Activated naive CD4-positive, alpha-beta T cell treated with anti-CD3 and anti-CD28 coated beads, Interleukin-2, amount 10 ng/mL, durations not matched to agents 7 days and 5 days (primary cell): ENCODE results near the gene GDF15.
"Not testable (repeated sequence)": the region's sequence is repeated elsewhere in the genome, so short reads cannot be mapped to it uniquely, and the experiment has no call there.

Experiments
- CTCF ChIA-PET: fragments of 350-600 bp; sonication (Branson Sonifier 250); formaldehyde crosslinking; loops from one replicate; lab custom pipeline; 2021; ENCODE audit warnings: antibody characterized with exemption; lab: Charles Lee
- DNase-seq: peaks from one replicate; pipeline ENCODE4 v3.0.0-alpha.2; 2020
- H3K27ac Mint-ChIP-seq: one replicate; pipeline ENCODE4 v1.8.0; 2021; ENCODE audit warnings: mild to moderate bottlenecking, moderate library complexity, mixed read lengths
- H3K27me3 Mint-ChIP-seq: one replicate; pipeline ENCODE4 v1.8.0; 2021; ENCODE audit warnings: mild to moderate bottlenecking, mixed read lengths
- H3K36me3 Mint-ChIP-seq: one replicate; pipeline ENCODE4 v1.8.0; 2021; ENCODE audit warnings: mixed read lengths
- H3K4me1 Mint-ChIP-seq: one replicate; pipeline ENCODE4 v1.8.0; 2021; ENCODE audit warnings: mixed read lengths
- H3K4me3 Mint-ChIP-seq: one replicate; pipeline ENCODE4 v1.8.0; 2021; ENCODE audit warnings: mild to moderate bottlenecking, moderate library complexity, mixed read lengths
- H3K9me3 Mint-ChIP-seq: one replicate; pipeline ENCODE4 v1.8.0; 2021; ENCODE audit warnings: mixed read lengths

GDF15 gene

DNA sequence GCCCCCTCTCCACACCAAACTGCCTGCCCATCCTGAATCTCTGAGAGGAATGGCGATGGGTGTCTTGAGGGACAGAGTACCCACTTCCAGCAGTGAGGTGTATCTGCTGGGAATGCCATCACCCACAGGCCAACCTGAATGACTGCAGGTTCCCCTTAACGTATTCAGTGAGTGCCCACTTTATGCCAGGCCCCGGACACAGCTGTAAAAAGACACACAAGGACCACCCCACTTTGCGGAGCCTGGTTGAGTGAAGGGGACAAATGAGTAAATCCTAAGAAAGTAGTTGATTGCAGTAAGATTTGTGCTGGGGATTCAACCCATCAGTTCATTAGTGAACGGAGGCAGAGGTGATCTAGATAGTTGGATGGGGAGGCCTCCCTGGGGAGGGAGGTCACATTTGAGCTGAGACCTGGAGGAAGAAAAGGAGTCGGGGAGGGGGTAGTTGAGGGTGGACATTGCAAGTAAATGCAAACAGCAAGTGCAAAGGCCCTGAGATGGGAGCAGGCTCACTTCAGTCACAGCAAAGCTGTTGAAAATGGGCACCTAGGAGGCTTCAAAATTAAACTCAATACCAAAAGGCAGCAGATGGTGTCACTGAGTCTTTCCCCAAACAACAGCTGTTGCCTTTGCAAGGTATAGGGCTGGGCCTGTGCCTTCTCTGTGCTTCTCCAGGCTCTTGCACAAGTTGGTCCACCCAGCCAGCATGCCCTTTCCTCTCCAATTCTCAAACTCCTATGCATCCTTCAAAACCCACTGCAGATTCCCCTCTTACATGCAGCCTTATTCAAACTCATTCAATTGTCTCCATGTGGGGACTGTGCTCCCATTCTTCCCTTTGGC, 4.3 kb downstream of the GDF15 start:
- Mint-ChIP-seq H3K27ac (no peak overlapping the region), H3K27me3 (peaks cover 97% of the 10 kb centered on the region), H3K9me3 (no peaks in the 10 kb centered on the region), H3K4me3 (no peak overlapping the region), H3K36me3 (no peaks in the 10 kb centered on the region), H3K4me1 (peaks cover 25% of the 10 kb centered on the region)
- CTCF ChIA-PET, result interaction anchor here (1.1 to 7.8 kb wide), 9 partner anchors 10 to 111 kb away, joined by 3 to 96 read pairs (median 8); partner anchors contain the start of gene SSBP4
- DNase-seq, result no peak

DNA sequence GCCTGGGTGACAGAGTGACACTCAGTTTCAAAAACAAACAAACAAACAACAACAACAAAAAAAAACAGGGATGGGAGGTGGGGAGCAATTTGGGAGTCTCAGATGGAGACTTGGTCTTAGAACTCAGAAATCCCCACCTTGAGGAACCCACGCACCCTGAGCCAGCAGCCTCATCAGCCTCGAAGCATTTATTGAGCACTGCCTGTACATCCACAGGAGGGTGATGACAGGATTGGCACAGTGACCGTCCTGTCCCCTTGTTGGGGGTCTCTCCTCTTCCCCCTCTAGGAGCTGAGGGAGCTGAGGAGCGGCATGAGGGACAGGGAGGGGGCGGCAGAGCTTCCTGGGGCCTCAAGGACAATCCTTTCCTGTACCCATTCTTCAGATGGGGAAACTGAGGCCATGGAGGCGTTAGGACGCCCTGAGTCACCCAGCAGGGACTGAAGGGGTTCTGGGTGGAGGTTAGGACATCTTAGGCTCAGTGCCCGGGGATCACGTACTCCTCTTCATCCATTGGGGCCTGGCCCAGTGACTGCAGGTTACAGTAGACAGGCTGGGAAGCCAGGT, 5.6 kb downstream of the GDF15 start:
- Mint-ChIP-seq H3K9me3 (no peaks in the 10 kb centered on the region), H3K27me3 (peaks cover 97% of the 10 kb centered on the region), H3K36me3 (no peaks in the 10 kb centered on the region), H3K27ac (no peak overlapping the region), H3K4me1 (peaks cover 18% of the 10 kb centered on the region), H3K4me3 (no peak overlapping the region)
- no peak for DNase-seq
- CTCF ChIA-PET, result interaction anchor here (1.1 to 7.8 kb wide), 2 partner anchors 20 to 63 kb away, joined by 3 to 96 read pairs; no protein-coding TSS in a partner anchor

DNA sequence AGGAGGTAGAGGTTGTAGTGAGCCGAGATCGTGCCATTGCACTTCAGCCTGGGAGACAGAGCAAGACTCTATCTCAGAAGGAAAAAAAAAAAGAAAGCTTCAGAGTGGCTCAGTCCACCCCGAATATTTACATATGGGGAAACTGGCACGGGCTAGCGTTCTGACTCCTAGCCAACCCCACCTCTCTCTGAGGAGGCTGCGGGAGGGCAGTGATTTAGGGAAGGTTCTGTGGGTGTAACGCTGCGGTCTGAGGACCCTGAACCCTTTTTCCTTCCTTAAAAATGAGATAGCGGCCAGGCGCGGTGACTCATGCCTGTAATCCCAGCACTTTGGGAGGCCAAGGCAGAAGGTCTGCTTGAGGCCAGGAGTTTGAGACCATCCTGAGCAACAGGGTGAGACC, 6.5 kb downstream of the GDF15 start:
- no peaks in the 10 kb centered on the region for H3K36me3 Mint-ChIP-seq
- peaks cover 97% of the 10 kb centered on the region for H3K27me3 Mint-ChIP-seq
- DNase-seq, result no peak
- no peak overlapping the region for H3K27ac Mint-ChIP-seq
- H3K9me3 Mint-ChIP-seq, result no peaks in the 10 kb centered on the region
- H3K4me3 Mint-ChIP-seq, result no peak overlapping the region
- CTCF ChIA-PET, result interaction anchor here (0.6 to 7.8 kb wide), 3 partner anchors 9 to 53 kb away, joined by 3 to 96 read pairs (median 3); no protein-coding TSS in a partner anchor
- peaks cover 16% of the 10 kb centered on the region for H3K4me1 Mint-ChIP-seq

DNA sequence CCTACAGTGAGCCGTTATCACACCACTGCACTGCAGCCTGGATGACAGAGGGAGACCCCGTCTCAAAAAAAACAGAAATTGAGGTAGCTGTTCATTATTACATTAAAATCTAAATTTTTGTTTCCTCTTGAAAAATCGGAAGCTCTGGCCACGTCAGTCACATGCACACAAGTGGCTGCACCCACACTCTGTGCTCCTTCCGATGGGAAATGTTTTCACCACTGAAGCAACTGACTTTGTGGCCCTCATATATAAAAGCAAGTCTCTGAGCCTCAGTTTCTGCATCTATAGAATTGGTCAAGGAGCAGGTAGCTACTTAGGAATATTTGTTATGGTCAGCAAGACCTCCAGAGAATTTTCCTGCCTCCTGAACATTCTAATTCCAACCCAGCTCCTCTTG, 7.0 kb downstream of the GDF15 start:
- DNase-seq, result no peak
- no peak overlapping the region for H3K4me3 Mint-ChIP-seq
- H3K36me3 Mint-ChIP-seq, result no peaks in the 10 kb centered on the region
- H3K9me3 Mint-ChIP-seq, result no peaks in the 10 kb centered on the region
- peaks cover 97% of the 10 kb centered on the region for H3K27me3 Mint-ChIP-seq
- CTCF ChIA-PET, result interaction anchor here (0.6 to 1.1 kb wide), 2 partner anchors 9 to 53 kb away, joined by 3 read pairs; no protein-coding TSS in a partner anchor
- H3K27ac Mint-ChIP-seq, result no peak overlapping the region
- peaks cover 15% of the 10 kb centered on the region for H3K4me1 Mint-ChIP-seq

DNA sequence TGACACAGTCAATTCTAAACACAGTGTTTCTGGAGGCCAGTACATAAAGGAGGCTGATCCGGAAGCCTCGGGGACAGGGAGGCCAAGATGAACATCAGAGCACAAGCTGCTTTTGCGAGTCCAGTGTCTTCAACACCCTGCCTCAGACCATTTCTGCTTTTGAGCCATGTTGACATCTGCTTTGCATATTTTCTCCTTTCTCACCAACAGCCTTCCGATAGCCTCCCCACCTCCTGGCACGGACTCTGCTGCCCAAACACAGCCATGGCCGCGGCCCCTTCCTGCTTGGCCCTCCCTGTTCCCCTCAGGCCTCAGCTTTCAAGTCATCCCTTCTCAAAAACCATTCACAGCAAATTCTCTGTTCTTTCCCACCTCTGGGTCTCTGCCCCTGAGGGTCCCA, 7.9 kb downstream of the GDF15 start:
- CTCF ChIA-PET, result no interaction called here
- H3K9me3 Mint-ChIP-seq, result no peaks in the 10 kb centered on the region
- peaks cover 97% of the 10 kb centered on the region for H3K27me3 Mint-ChIP-seq
- DNase-seq, result no peak
- H3K4me3 Mint-ChIP-seq, result no peak overlapping the region
- H3K4me1 Mint-ChIP-seq, result peaks cover 7% of the 10 kb centered on the region
- no peak overlapping the region for H3K27ac Mint-ChIP-seq
- H3K36me3 Mint-ChIP-seq, result no peaks in the 10 kb centered on the region

DNA sequence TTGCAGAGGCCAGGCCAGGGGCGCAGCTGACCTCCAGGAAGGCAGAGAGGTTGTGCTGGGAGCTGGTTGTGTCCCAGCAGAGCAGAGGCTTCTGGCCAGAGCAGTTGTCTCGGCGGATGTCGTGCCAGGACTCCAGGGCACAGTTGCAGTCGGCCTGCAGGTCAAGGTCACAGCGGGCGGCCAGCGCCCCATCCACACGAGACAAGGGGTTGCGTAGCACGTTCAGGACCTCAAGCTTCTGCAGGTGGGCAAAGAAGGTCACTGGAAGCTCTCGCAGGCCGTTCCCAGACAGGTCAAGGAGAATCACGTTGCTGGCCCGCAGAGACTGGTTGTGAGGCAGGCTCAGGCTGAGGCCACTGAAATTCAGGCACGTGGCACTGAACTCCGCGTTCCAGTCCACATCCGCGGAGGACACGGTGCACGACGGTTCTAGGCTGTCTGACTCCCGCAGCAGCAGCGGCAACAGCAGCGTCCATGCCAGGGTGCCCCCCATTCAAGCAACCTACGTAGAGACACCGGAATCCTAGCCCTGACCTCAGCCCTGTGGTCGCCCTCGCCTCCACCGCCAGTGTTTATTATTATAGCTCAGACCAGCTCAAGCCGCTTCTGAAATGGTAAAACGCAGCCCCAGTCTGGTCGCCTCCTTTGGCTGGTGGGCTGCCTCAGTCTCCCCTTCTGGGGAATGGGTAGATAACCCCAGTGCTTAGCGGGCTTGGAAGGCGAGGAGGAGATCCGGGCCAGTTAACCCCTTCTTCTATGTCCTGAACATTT, 10.7 kb downstream of the GDF15 start:
- peaks cover 75% of the 10 kb centered on the region for H3K27me3 Mint-ChIP-seq
- H3K9me3 Mint-ChIP-seq, result no peaks in the 10 kb centered on the region
- no peak overlapping the region for H3K27ac Mint-ChIP-seq
- H3K36me3 Mint-ChIP-seq, result no peaks in the 10 kb centered on the region
- H3K4me3 Mint-ChIP-seq, result no peak overlapping the region
- peaks cover 20% of the 10 kb centered on the region for H3K4me1 Mint-ChIP-seq
- CTCF ChIA-PET, result interaction anchor here (1.3 to 2.9 kb wide), 2 partner anchors 13 to 125 kb away, joined by 3 to 10 read pairs; no protein-coding TSS in a partner anchor
- no peak for DNase-seq

DNA sequence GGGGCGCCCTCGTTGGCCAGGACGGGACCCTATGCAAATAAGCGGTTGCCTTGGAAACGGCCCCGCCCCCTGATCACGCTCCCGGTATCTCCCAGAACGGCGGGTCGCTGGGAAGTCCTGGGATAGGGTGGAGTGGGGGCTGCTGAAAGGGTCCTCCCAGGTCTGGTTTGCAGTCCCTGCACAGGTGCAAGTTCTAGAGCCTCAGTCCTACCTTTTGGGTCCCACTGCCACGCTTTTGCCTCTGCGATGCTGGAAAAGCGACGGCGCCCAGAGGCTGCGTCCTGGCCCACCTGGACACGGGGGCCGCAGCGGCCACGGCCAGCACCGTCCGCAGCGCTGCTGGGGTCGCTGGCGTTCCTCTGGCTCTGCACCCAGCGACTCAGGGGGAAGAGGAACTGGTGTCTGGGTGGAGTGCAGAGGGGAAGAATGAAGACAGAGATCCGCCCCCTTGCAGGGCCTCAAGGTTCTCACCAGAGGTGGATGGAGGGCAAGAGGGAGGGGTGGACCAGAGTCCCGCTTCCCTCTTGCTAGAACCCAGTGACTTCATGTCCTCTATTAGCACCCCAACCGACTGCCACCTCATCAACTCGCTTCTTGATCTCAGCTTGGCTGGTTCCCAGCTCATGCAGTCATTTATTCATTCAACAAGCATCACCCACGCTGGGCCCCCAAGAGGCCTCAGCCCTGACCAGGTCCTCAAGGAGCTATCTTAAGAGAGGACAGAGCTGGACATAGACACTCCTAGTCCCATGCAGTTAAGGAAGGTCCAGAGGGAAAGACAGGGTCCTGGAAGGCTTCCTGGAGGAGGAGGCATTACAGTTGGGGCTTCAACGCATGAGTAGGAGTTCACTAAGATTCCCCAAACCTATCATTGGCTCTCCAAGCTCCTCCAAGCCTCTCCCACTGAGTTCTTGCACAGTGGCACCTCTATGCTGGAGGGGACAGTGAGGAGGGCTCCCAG, 11.6 kb downstream of the GDF15 start, which contains the start of gene LRRC25:
Gene LRRC25 (minus strand): TSS at position 381 of the 961 bp plus-strand sequence. CDS start 659 bp downstream, outside the sequence.
- CTCF ChIA-PET, result interaction anchor here (0.7 to 2.9 kb wide), 4 partner anchors 9 to 126 kb away, joined by 3 to 10 read pairs (median 6); partner anchors contain the start of gene GDF15
- Mint-ChIP-seq H3K4me1 (peaks cover 21% of the 10 kb centered on the region), H3K27ac (no peak within 1 kb of the TSS), H3K27me3 (peaks cover 72% of the 10 kb centered on the region), H3K4me3 (no peak within 1 kb of the TSS), H3K36me3 (no peaks in the 10 kb centered on the region), H3K9me3 (no peaks in the 10 kb centered on the region)
- peak; percentile 42 for DNase-seq

DNA sequence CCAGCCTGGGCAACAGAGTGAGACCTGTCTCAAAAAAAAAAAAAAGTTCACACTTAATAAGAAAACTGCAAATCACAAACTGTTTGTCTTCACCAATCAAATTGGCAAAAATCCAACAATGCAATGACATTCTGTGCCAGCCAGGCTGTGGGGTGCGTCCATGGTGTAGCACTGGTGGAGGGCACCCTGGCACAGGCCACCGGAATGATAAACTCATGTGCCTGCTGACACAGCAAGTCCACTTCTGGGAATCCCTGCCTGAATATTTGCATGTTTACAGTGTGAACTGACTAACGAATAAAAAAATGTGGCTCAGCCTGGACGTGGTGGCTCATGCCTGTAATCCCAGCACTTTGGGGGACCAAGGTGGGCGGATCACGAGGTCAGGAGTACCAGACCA, 13.1 kb downstream of the GDF15 start:
- H3K36me3 Mint-ChIP-seq, result no peaks in the 10 kb centered on the region
- DNase-seq, result no peak
- peak overlapping the region; percentile 11 for H3K27ac Mint-ChIP-seq
- H3K27me3 Mint-ChIP-seq, result peaks cover 61% of the 10 kb centered on the region
- no peaks in the 10 kb centered on the region for H3K9me3 Mint-ChIP-seq
- H3K4me1 Mint-ChIP-seq, result peaks cover 21% of the 10 kb centered on the region
- no peak overlapping the region for H3K4me3 Mint-ChIP-seq
- CTCF ChIA-PET, result interaction anchor here (0.8 kb wide), 1 partner anchor 11 kb away, joined by 3 read pairs; no protein-coding TSS in a partner anchor

DNA sequence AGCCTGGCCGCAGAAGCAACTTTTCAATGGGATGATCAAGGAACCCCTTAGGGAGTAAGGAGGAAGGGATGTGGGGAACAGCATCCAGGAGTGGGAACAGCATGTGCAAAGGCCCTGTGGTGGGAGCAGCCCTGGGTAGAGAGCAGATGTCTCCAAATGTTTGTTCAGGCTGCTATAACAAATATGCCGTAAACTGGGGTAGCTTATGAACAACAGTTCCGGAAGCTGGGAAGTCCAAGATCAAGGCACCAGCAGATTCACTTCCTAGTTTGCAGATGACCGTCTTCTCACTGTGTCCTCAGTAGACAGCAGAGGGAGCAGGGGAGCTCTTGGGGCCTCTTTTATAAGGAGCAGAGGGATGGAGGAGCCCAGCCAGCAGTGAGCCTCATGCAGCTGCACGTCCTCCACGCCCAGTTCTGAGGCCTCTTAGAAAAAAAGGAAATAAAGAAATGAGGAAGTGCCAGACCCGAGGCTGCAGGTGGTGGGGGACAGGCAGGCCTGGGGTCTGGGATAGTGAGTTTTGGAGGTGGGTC, 15.7 kb downstream of the GDF15 start:
- H3K4me3 Mint-ChIP-seq, result no peak overlapping the region
- DNase-seq, result no peak
- H3K4me1 Mint-ChIP-seq, result peaks cover 21% of the 10 kb centered on the region
- H3K27ac Mint-ChIP-seq, result peak overlapping the region; percentile 5
- no peaks in the 10 kb centered on the region for H3K36me3 Mint-ChIP-seq
- peaks cover 38% of the 10 kb centered on the region for H3K27me3 Mint-ChIP-seq
- no peaks in the 10 kb centered on the region for H3K9me3 Mint-ChIP-seq
- CTCF ChIA-PET, result interaction anchor here (0.7 to 2.4 kb wide), 5 partner anchors 9 to 13 kb away, joined by 3 to 8 read pairs (median 4); no protein-coding TSS in a partner anchor

DNA sequence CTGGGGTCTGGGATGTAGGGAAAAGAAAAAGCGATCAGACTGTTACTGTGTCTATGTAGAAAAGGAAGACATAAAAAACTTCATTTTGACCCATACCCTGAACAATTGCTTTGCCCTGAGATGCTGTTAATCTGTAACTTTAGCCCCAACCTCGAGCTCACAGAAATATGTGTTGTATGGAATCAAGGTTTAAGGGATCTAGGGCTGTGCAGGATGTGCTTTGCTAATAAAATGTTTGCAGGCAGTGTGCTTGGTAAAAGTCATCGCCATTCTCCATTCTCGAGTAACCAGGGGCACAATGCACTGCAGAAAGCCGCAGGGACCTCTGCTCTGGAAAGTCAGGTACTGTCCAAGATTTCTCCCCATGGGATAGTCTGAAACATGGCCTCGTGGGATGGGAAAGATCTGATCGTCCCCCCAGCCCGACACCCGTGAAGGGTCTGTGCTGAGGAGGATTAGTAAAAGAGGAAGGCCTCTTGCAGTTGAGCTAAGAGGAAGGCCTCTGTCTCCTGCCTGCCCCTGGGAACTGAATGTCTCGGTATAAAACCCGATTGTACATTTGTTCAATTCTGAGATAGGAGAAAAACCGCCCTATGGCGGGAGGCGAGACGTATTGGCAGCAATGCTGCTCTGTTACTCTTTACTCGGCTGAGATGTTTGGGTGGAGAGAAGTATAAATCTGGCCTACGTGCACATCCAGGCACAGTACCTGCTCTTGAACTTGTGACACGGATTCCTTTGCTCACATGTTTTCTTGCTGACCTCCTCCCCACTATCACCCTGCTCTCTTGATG, 16.7 kb downstream of the GDF15 start:
- not testable (repeated sequence) for DNase-seq, H3K27ac Mint-ChIP-seq, H3K9me3 Mint-ChIP-seq, H3K4me3 Mint-ChIP-seq, H3K36me3 Mint-ChIP-seq
- Mint-ChIP-seq H3K27me3 (peaks cover 28% of the 10 kb centered on the region), H3K4me1 (peaks cover 18% of the 10 kb centered on the region)
- CTCF ChIA-PET, result interaction anchor here (1.2 to 2.2 kb wide), 2 partner anchors 9 to 14 kb away, joined by 4 to 5 read pairs; no protein-coding TSS in a partner anchor

DNA sequence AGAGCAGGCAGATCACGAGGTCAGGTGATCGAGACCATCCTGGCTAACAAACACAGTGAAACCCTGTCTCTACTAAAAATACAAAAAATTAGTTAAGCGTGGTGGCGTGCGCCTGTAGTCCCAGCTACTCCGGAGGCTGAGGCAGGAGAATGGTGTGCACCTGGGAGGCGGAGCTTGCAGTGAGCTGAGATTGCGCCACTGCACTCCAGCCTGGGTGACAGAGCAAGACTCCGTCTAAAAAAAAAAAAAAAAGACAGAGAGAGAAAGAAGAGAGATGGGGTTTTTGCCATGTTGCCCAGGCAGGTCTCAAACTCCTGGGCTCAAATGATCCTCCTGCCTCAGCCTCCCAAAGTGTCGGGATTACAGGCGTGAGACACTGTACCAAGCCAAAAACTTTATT, 19.8 kb downstream of the GDF15 start:
- Mint-ChIP-seq H3K4me1 (peaks cover 15% of the 10 kb centered on the region), H3K27me3 (peaks cover 21% of the 10 kb centered on the region)
- H3K9me3 Mint-ChIP-seq, H3K27ac Mint-ChIP-seq, H3K36me3 Mint-ChIP-seq, DNase-seq, H3K4me3 Mint-ChIP-seq, CTCF ChIA-PET: not testable (repeated sequence)

DNA sequence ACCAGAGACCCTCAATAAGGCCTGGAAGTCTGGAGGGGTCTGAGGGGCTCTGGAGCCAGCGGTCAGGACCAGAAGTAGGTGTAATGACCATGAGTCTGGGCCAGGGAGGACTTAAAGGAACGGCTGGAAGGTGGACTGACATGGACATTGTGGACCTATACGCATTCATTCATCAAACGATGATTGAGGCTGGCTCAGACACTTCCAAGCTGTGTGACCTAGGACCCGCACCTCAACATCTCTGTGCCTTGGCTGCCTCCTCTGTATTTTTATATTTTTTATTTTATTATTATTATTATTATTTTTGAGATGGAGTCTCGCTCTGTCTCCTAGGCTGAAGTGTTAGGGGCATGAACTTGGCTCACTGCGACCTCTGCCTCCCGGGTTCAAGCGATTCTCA, 20.8 kb downstream of the GDF15 start:
- Mint-ChIP-seq H3K4me3 (no peak overlapping the region), H3K4me1 (peaks cover 7% of the 10 kb centered on the region), H3K9me3 (no peaks in the 10 kb centered on the region), H3K27ac (no peak overlapping the region), H3K27me3 (peaks cover 26% of the 10 kb centered on the region), H3K36me3 (no peaks in the 10 kb centered on the region)
- no peak for DNase-seq
- CTCF ChIA-PET, result no interaction called here
